Upper lobe of right lung (tissue), 1 donor: ENCODE results near the gene FIZ1. TPM values are rescaled to one million over a fixed set of nuclear protein-coding genes. Genes with fewer than 3 reads are reported as not detected.

ENCODE experiments used
- ATAC-seq: fragments of 200-7000 bp; cut with Tn5 transposase; one replicate; pipeline ENCODE4 v1.9.1; 2020; ENCODE audit warnings: mild to moderate bottlenecking, moderate library complexity
- DNase-seq: peaks from one replicate; pipeline ENCODE4 v3.0.0-alpha.2; 2020
- H3K27ac ChIP-seq: fragments of 200-600 bp; one replicate; pipeline ENCODE4 v1.8.0; 2022
- H3K27me3 ChIP-seq: fragments of 200-600 bp; one replicate; pipeline ENCODE4 v1.8.0; 2022; ENCODE audit warnings: mild to moderate bottlenecking
- H3K36me3 ChIP-seq: fragments of 200-600 bp; one replicate; pipeline ENCODE4 v1.8.0; 2022
- H3K4me1 ChIP-seq: fragments of 200-600 bp; one replicate; pipeline ENCODE4 v1.8.0; 2022
- H3K4me3 ChIP-seq: fragments of 200-600 bp; one replicate; pipeline ENCODE4 v1.8.0; 2022; ENCODE audit warnings: mild to moderate bottlenecking
- H3K9me3 ChIP-seq: fragments of 200-600 bp; one replicate; pipeline ENCODE4 v1.8.0; 2022
- intact Hi-C: fragments of 100-400 bp; cut with DNase I; formaldehyde crosslinking; loops from one replicate; pipeline ENCODE4 v1.11.0; 2022
- total RNA-seq: library from RNA; stranded (reverse); fragmentation: NEBNext Ultra II Directional; extraction: Animal tissue kit (Norgen Biotek cat#: 25700); gene quantifications from one replicate; pipeline ENCODE4 v1.2.1, GENCODE V29; 2021
- TF ChIP-seq, protein P1 (sequence below): fragments of 200-600 bp; IDR thresholded peaks from one replicate; pipeline ENCODE4 v1.8.0; 2022; ENCODE audit warnings: antibody characterized with exemption
- donor health status: DM: no; HTN: yes; CAD: no; lungs with severe emphysema.

FIZ1 gene
- total RNA-seq, 1 donor from 2014 or later = 14.9 TPM

DNA sequence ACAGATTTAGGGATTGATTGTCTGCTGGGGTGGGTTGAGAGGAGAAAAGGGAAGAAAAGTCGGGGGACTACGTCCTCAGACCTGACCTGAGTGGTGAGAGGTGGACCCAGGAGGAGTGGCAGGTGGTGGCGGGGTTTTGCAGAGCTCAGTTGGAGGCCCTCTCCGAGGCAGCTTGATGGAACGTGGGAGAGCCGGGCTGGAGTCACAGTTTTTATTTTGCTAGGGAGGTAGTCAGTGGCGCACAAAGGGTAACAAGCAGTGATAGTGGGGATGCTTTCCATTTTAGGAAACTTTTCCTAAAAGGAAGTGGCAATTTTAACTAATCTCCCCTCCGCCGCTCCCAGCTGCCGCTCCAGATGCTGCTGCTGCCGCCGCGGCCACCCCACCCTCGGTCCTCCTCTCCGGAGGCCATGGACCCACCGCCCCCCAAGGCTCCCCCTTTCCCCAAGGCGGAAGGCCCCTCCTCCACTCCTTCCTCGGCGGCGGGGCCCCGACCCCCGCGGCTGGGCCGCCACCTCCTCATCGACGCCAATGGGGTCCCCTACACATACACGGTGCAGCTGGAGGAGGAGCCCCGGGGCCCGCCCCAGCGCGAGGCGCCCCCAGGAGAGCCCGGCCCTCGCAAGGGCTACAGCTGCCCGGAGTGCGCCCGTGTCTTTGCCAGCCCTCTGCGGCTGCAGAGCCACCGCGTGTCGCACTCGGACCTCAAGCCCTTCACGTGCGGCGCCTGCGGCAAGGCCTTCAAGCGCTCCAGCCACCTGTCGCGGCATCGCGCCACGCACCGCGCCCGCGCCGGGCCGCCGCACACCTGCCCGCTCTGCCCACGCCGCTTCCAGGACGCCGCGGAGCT, 43.1 kb upstream of the FIZ1 start:
- H3K4me1 ChIP-seq = peaks cover 51% of the 10 kb centered on the region
- intact Hi-C loops = no loop called here
- H3K27ac ChIP-seq = peak overlapping the region; percentile 84

DNA sequence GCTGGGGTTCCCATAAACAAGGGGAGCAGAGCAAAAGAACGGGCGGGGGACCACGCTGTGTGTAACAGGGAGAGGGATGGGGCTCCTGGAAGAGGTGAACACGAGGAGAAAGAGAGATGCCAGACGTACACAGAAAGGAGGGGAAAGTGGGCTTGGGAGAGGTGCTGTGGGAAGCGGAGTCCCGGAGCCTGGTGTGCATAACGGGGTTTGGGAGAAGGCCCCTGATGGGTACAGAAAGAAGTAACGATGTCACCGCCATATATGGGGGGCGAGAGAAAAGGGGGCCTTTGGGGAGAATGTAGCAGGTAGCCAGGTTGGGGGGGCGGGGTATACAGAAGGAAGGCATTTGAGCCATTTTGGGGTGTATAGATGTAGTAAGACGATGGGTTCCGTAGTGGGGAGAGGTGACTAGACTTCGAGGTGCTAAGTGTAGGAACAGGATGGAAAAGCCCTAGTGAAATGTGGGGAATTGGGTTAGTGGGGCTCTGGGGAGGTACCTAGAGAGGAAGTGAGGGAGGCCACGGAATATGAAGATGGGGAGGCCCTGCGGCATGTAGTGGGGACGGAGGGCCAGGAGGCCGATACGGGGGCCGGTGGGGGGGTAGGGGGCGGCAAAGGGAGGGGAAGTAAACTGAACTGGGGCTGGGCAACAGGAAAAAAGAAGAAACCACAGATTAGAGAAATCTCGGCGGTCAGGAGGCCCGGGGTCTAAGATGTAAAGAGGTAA, 42.3 kb upstream of the FIZ1 start:
- peak overlapping the region; percentile 89 for H3K4me3 ChIP-seq
- TF ChIP-seq, protein P1, sequence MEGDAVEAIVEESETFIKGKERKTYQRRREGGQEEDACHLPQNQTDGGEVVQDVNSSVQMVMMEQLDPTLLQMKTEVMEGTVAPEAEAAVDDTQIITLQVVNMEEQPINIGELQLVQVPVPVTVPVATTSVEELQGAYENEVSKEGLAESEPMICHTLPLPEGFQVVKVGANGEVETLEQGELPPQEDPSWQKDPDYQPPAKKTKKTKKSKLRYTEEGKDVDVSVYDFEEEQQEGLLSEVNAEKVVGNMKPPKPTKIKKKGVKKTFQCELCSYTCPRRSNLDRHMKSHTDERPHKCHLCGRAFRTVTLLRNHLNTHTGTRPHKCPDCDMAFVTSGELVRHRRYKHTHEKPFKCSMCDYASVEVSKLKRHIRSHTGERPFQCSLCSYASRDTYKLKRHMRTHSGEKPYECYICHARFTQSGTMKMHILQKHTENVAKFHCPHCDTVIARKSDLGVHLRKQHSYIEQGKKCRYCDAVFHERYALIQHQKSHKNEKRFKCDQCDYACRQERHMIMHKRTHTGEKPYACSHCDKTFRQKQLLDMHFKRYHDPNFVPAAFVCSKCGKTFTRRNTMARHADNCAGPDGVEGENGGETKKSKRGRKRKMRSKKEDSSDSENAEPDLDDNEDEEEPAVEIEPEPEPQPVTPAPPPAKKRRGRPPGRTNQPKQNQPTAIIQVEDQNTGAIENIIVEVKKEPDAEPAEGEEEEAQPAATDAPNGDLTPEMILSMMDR = no peak
- no peaks in the 10 kb centered on the region for H3K9me3 ChIP-seq
- DNase-seq (no peak), ATAC-seq (no peak)
- intact Hi-C loops = no loop called here
- H3K36me3 ChIP-seq = peaks cover 13% of the 10 kb centered on the region
- no peaks in the 10 kb centered on the region for H3K27me3 ChIP-seq
- H3K27ac ChIP-seq = peak overlapping the region; percentile 84
- H3K4me1 ChIP-seq = peaks cover 54% of the 10 kb centered on the region

More for the DNA sequence above, 43.1 kb upstream of the FIZ1 start:
- ATAC-seq (peak; percentile 1), DNase-seq (peak; percentile 80)
- TF ChIP-seq, protein P1 = no peak
- Histone ChIP-seq H3K9me3 (no peaks in the 10 kb centered on the region), H3K36me3 (peaks cover 13% of the 10 kb centered on the region), H3K27me3 (no peaks in the 10 kb centered on the region), H3K4me3 (peak overlapping the region; percentile 89)

DNA sequence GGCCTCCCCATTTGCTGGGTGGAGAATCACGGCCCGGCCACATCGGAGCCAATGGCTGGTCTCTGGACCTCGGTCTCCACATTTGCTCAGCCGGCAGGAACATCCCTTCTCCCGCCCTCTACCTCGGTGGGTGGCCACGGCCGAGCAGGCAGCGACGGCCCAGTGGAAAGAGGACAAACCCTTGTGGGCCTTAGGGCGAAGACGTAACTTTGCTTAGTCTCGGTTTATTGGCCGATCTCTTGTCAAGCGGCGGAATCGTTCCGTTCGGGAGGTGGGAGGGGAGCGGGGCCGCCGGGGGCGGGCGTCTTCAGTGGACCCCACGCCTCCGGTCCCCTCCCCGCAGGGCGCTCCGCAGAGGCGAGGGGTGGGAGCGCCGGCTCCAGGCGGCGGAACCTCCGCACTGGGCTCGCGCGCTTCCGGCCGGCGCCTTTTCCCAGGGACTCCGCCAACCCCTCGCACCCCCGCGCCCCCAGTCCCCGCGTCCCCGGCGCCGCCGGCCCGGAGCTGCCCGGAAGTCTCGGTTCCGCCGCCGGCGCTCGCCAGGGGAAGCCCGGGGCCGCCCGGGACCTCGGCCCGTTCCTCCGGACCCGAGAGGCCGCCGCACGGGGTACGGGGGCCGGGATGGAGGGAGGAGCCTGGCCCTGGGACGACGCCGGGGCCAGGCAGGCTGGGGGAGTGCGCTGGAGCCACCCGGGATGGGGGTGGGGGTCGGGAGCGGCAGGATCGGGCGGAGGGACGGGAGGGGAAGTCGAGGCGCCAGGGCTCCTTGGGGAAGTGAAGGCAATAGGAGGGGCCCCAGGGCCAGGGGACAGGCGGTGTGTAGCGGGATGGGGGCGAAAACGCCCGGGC, 41.5 kb upstream of the FIZ1 start, which contains the start of gene ZNF580:
ZNF580 (plus strand) TSS at position 426 of the 849 bp plus-strand sequence. CDS start 1,507 bp downstream, outside the sequence.
- H3K27me3 ChIP-seq = no peaks in the 10 kb centered on the region
- H3K27ac ChIP-seq = peak within 1 kb of the TSS; percentile 84
- intact Hi-C loops = no loop called here
- ATAC-seq (peak; percentile 75), DNase-seq (peak; percentile 86)
- TF ChIP-seq, protein P1 = no peak
- H3K9me3 ChIP-seq = no peaks in the 10 kb centered on the region
- H3K4me1 ChIP-seq = peaks cover 62% of the 10 kb centered on the region
- H3K36me3 ChIP-seq = peaks cover 13% of the 10 kb centered on the region
- peak within 1 kb of the TSS; percentile 89 for H3K4me3 ChIP-seq

DNA sequence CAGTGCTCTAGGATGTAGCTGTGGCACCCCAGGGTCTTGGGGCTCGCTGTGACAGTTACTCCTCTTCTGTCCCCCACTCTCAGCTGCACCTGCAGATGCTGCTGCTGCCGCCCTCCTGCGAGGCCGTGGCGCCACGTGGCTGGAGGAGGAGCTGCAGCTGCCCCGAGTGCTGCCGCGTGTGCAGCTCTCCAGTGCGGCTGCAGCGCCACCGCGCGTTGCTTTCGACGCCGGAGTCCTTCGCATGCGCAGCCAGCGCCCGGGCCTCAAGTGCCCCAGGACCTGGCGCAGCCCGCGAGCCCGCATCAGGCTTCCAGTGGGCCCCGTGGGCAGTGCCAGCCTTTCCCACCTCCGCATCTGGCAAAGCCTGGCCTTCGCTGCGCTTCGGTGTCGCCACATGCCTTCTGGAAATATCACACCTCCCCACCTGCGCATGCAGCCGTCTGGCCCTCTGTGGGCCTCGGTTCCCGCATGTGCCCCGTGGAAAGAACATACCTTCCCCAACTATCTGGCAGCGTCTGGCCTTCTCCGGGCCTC, 40.8 kb upstream of the FIZ1 start:
- intact Hi-C loops = no loop called here
- Histone ChIP-seq H3K4me3 (peak overlapping the region; percentile 89), H3K27ac (peak overlapping the region; percentile 84), H3K9me3 (no peaks in the 10 kb centered on the region), H3K36me3 (peaks cover 6% of the 10 kb centered on the region), H3K27me3 (no peaks in the 10 kb centered on the region), H3K4me1 (peaks cover 65% of the 10 kb centered on the region)
- peak; percentile 37 for ATAC-seq
- TF ChIP-seq, protein P1 = peak; percentile 54
- DNase-seq = peak; percentile 88

DNA sequence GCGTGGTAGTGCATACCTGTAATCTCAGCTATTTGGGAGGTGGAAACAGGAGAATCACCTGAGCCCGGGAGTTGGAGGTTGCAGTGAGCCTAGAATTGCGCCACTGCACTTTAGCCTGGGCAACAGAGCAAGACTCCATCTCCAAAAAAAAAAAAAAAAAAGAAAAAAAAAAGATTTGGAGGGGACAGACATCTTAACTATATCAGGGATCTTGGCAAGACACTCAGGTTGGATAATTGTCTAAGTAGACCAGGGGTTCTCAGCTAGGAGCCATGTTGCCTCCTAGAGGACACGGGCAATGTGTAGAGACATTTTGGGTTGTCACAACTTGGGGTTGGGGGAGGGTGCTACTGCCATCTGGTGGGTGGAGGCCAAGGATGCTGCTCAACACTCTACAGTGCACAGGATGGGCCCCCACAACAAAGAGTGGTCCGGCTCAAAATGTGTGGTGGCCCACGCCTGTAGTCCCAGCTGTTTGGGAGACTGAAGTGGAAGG, 39.6 kb upstream of the FIZ1 start:
- TF ChIP-seq, protein P1 = peak; percentile 43
- peaks cover 62% of the 10 kb centered on the region for H3K4me1 ChIP-seq
- ATAC-seq = no peak

More for the DNA sequence above, 39.6 kb upstream of the FIZ1 start:
- peak; percentile 70 for DNase-seq
- H3K27me3 ChIP-seq = no peaks in the 10 kb centered on the region
- no peaks in the 10 kb centered on the region for H3K36me3 ChIP-seq
- intact Hi-C loops = no loop called here
- no peak overlapping the region for H3K4me3 ChIP-seq
- H3K27ac ChIP-seq = no peak overlapping the region
- H3K9me3 ChIP-seq = no peaks in the 10 kb centered on the region
